ENCODE measurements around the gene CPLX3. TPM values are rescaled to one million over a fixed set of nuclear protein-coding genes. Genes with fewer than 3 reads are reported as not detected.

Gene CPLX3
- total RNA-seq, 1 experiment from 2014 or later, result 0.26 TPM

DNA sequence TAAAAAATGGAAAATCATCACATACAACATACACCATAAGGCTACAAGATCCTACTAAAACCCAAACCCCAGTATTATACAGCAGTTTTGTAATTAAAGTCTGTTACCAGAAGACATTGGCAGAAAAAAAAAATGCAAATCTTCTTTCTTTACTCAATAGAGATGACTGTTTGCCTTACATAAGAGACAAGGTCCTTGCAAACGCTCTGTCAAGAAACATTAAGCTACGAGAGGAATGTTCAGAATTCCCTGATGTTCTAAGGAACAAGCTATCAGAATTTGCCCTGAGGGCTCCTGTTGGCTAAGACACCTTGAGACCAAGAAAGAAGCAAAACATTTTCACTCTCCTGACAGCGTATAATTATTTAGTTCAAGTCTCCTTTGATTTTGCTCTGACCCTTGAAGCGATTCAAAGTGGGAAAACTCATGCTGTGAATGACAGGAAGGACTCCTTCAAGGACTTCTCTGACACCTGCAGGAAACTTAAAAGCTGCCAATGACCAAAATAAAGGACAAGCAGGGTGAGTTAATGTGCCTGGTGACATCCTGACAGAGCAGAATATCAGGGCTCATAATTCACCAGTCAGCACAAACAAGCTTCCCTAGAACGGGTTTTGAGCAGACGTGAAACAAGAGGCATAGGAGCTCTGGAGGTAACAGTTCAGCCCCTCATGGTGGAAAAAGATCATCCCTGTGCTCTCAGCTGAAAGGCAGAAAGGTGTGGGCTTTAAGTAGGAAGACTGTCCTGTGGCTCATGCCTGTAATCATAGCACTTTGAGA is 44.2 kb downstream of the CPLX3 start:
- no peak for DNase-seq (ENCODE audit: low read depth)

DNA sequence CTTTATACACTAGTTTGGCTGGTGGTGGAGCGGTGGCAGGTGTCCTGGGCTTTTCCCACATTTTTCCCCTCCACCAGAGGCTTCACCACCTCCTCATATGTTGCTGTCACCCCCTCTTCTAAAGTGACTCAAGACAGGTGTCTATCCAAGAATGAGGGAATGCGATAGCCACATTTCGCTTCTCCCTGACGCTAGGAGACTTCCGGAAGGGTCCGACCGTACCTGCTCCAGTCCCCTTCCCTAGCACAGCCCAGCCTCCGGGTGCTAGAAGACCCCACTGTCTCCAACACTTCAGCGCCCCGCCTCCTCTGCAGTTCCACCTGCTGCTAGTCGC is 46.2 kb downstream of the CPLX3 start:
- no peak for DNase-seq (ENCODE audit: low read depth)

DNA sequence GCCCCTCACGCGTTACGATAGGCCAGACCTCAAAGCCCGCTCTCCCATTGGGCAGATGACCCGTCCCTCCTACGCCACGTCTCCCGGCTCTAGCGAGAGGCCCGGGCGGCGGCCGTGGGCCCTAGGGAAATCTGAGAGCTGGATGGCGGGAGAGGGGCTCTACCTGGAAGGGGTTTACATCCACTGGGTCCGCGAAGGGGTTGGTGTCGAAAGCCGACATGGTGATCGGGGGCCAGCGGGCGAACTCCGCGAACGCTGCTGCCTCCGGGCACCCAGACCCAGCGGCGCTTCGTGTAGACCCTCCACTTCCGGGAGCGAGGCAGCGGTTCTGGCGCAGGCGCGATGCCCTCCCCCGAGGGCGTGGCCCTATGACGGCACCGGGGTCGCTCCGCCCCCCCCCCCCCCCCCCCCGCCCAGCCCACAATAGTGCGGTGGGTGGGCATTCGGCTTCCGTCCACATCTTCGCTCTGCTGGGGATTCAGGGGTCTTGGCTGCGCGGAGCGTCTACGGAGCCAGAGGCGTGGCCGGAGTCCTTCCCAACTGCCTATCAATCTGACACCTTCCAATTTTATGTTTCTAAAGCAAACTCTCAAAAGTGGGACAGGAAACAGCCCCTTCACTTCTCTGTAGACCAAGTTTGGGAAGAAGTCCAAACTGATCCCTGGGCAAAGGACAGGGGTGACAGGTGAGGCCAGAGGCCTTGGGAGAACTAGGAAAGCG is 46.8 kb downstream of the CPLX3 start, which contains the start of gene SCAMP2:
Gene SCAMP2 (minus strand): TSS at position 330 of the 720 bp plus-strand sequence. CDS start 110 bp downstream, at position 220.
- DNase-seq (ENCODE audit: low read depth), result peak; percentile 90

DNA sequence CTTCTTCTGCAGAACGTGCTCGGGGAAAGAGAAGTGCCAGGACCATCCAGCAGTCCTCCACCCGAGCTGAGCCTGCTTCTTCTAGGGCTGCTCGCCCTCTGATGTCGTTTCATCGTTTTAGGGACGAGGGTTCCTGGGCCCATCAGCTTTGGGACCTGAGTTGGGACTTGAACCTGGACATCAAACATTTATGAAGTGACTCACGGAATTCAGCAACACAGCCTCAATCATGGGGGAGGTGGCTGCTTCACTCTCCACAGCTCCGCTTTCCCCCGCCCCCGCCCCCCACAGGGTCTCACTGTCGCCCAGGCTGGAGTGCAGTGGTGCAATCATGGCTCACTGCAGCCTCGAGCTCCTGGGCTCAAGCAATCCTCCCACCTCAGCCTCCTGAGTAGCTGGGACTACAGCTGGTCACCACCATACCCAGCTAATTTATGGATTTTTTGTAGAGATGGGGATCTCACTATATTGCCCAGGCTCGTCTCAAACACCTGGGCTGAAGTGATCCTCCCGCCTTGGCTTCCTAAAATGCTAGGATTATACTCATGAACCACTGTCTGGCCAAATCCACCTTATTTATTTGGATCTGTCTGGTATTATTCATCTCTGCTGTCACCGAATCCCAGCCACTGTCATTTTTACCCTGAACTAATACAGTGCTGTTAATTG is 47.5 kb downstream of the CPLX3 start:
- DNase-seq (ENCODE audit: low read depth), result peak; percentile 20

DNA sequence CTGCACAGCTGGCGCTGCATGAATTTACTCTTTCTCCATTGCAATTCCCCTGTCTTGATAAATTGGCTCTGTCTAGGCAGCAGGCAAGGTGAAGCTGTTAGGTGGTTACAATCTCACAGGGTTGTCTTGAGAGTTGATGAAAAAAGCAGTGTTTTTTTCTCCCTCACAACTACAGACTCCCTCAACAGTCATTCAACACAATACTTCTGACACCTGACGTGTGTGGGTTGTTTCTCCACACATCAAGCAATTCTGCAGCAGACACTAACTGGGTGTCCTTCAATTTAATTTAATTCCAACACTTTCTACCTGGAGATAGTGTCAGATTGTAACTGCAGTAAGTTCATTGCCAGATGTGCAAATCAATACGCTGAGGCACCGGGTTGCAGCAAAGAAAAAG is 51.8 kb downstream of the CPLX3 start:
- no peak for DNase-seq (ENCODE audit: low read depth)

Small RNA genes lying within 50 kb of the gene (small RNA-seq; reads per million reads assigned to genes)
- gene CPLX3, result not detected
- gene MIR4513, result not detected
- not detected for gene MIR6882

Other genes starting within 250 kb of the CPLX3 start
- 84.0 and 110 TPM in 2 replicates for gene CLK3, start 210.8 kb upstream of the CPLX3 start, total RNA-seq (2014; rRNA removed; shearing (Covaris generic))
- gene EDC3, start 130.6 kb upstream of the CPLX3 start, total RNA-seq (2014; rRNA removed; shearing (Covaris generic)), result 7.0 and 16.7 TPM in 2 replicates
- gene CYP1A1, start 101.1 kb upstream of the CPLX3 start, total RNA-seq (2014; rRNA removed; shearing (Covaris generic)), result 1.3 and 2.5 TPM in 2 replicates
- not detected in 2 replicates for gene CYP1A2, start 77.8 kb upstream of the CPLX3 start, total RNA-seq (2014; rRNA removed; shearing (Covaris generic))
- gene CSK, start 44.5 kb upstream of the CPLX3 start, total RNA-seq (2014; rRNA removed; shearing (Covaris generic)), result 39.3 and 50.7 TPM in 2 replicates
- gene LMAN1L, start 13.8 kb upstream of the CPLX3 start, total RNA-seq (2014; rRNA removed; shearing (Covaris generic)), result 0.05 TPM in 1 of 2 replicates, not detected in the other
- 44.0 and 47.1 TPM in 2 replicates for gene ULK3, start 16.5 kb downstream of the CPLX3 start, total RNA-seq (2014; rRNA removed; shearing (Covaris generic))
- gene SCAMP2, start 46.7 kb downstream of the CPLX3 start, total RNA-seq (2014; rRNA removed; shearing (Covaris generic)), result 17.1 and 32.1 TPM in 2 replicates
- 50.6 and 61.3 TPM in 2 replicates for gene MPI, start 63.4 kb downstream of the CPLX3 start, total RNA-seq (2014; rRNA removed; shearing (Covaris generic))
- 20.4 and 27.4 TPM in 2 replicates for gene FAM219B, start 80.2 kb downstream of the CPLX3 start, total RNA-seq (2014; rRNA removed; shearing (Covaris generic))
- gene COX5A, start 111.4 kb downstream of the CPLX3 start, total RNA-seq (2014; rRNA removed; shearing (Covaris generic)), result 119 and 162 TPM in 2 replicates
- 0.20 and 0.58 TPM in 2 replicates for gene RPP25, start 130.1 kb downstream of the CPLX3 start, total RNA-seq (2014; rRNA removed; shearing (Covaris generic))
- gene SCAMP5, start 168.9 kb downstream of the CPLX3 start, total RNA-seq (2014; rRNA removed; shearing (Covaris generic)), result 0.90 and 1.8 TPM in 2 replicates
- 13.4 and 15.8 TPM in 2 replicates for gene PPCDC, start 197.0 kb downstream of the CPLX3 start, total RNA-seq (2014; rRNA removed; shearing (Covaris generic))